ES-I3 (cell line): ENCODE results near the gene SOCS1.

Source experiments
- H3K36me3 ChIP-seq: 2 replicates; pipeline ENCODE4 v1.6.1; 2013; ENCODE audit warnings: mild to moderate bottlenecking, low read length, control low read depth, moderate library complexity; ENCODE audit not compliant: insufficient read depth
- H3K4me1 ChIP-seq: 2 replicates; pipeline ENCODE4 v1.6.1; 2013; ENCODE audit warnings: mild to moderate bottlenecking, control low read depth, low read length; ENCODE audit not compliant: insufficient read depth
- H3K9ac ChIP-seq: 2 replicates; pipeline ENCODE4 v1.6.1; 2013; ENCODE audit warnings: low read depth, mild to moderate bottlenecking, low read length, moderate library complexity
- H3K9me3 ChIP-seq: 2 replicates; pipeline ENCODE4 v1.6.1; 2013; ENCODE audit warnings: mild to moderate bottlenecking, low read length, moderate library complexity; ENCODE audit not compliant: control insufficient read depth, insufficient read depth

The SOCS1 gene

GRCh38 chr16:11276143-11276895 is 20.3 kb upstream of the SOCS1 start, which contains the start of gene PRM2:
Gene PRM2, minus strand, starts transcription at chr16:11276480. Its CDS starts 110 bp downstream, at chr16:11276370.
- H3K36me3 ChIP-seq = no peaks in the 10 kb centered on the region
- no peak within 1 kb of the TSS for H3K9ac ChIP-seq
- H3K4me1 ChIP-seq = peaks cover 8% of the 10 kb centered on the region; the same call in 1 of the 2 replicates
- no peaks in the 10 kb centered on the region for H3K9me3 ChIP-seq

GRCh38 chr16:11274964-11275363 is 19.0 kb upstream of the SOCS1 start:
- Histone ChIP-seq H3K9ac (no peak overlapping the region), H3K4me1 (peaks cover 8% of the 10 kb centered on the region; the same call in 1 of the 2 replicates), H3K36me3 (no peaks in the 10 kb centered on the region), H3K9me3 (no peaks in the 10 kb centered on the region)

- H3K36me3 ChIP-seq = no peaks in the 10 kb centered on the region
- H3K9me3 ChIP-seq = no peaks in the 10 kb centered on the region
- no peak overlapping the region for H3K9ac ChIP-seq
- peaks cover 8% of the 10 kb centered on the region; the same call in 1 of the 2 replicates for H3K4me1 ChIP-seq
These were observed 17.8 kb upstream of the SOCS1 start for GRCh38 chr16:11273721-11274324.

GRCh38 chr16:11272921-11273720 is 17.1 kb upstream of the SOCS1 start, which contains the start of gene PRM3:
Gene PRM3, minus strand, starts transcription at chr16:11273629. Its CDS starts 34 bp downstream, at chr16:11273595.
- H3K36me3 ChIP-seq = no peaks in the 10 kb centered on the region
- no peaks in the 10 kb centered on the region for H3K9me3 ChIP-seq
- no peak within 1 kb of the TSS for H3K9ac ChIP-seq
- peaks cover 8% of the 10 kb centered on the region; the same call in 1 of the 2 replicates for H3K4me1 ChIP-seq

GRCh38 chr16:11272484-11272883 is 16.5 kb upstream of the SOCS1 start:
- H3K9ac ChIP-seq = no peak overlapping the region
- H3K9me3 ChIP-seq = no peaks in the 10 kb centered on the region
- H3K4me1 ChIP-seq = peaks cover 8% of the 10 kb centered on the region; the same call in 1 of the 2 replicates
- H3K36me3 ChIP-seq = no peaks in the 10 kb centered on the region

- Histone ChIP-seq H3K9me3 (no peaks in the 10 kb centered on the region), H3K36me3 (no peaks in the 10 kb centered on the region), H3K4me1 (peaks cover 8% of the 10 kb centered on the region; the same call in 1 of the 2 replicates), H3K9ac (no peak overlapping the region)
These were observed 15.6 kb upstream of the SOCS1 start for GRCh38 chr16:11271610-11272009.

- H3K4me1 ChIP-seq = peaks cover 8% of the 10 kb centered on the region; the same call in 1 of the 2 replicates
- H3K9me3 ChIP-seq = no peaks in the 10 kb centered on the region
- no peak overlapping the region for H3K9ac ChIP-seq
- no peaks in the 10 kb centered on the region for H3K36me3 ChIP-seq
These were observed 14.7 kb upstream of the SOCS1 start for GRCh38 chr16:11270602-11271162.

- Histone ChIP-seq H3K4me1 (peaks cover 6% of the 10 kb centered on the region; the same call in 1 of the 2 replicates), H3K9me3 (no peaks in the 10 kb centered on the region), H3K9ac (no peak within 1 kb of the TSS), H3K36me3 (no peaks in the 10 kb centered on the region)
These were observed 12.9 kb upstream of the SOCS1 start, which contains the start of gene TNP2 for GRCh38 chr16:11268921-11269375. Gene TNP2, minus strand, starts transcription at chr16:11269325. Its CDS starts 63 bp downstream, at chr16:11269262.

GRCh38 chr16:11265124-11265523 is 9.1 kb upstream of the SOCS1 start:
- Histone ChIP-seq H3K9ac (no peak overlapping the region), H3K36me3 (no peaks in the 10 kb centered on the region), H3K4me1 (peaks cover 9% of the 10 kb centered on the region), H3K9me3 (no peaks in the 10 kb centered on the region)

- Histone ChIP-seq H3K9ac (no peak overlapping the region), H3K9me3 (no peaks in the 10 kb centered on the region), H3K4me1 (peaks cover 11% of the 10 kb centered on the region), H3K36me3 (no peaks in the 10 kb centered on the region)
These were observed 8.3 kb upstream of the SOCS1 start for GRCh38 chr16:11264155-11264832.

GRCh38 chr16:11263737-11264136 is 7.7 kb upstream of the SOCS1 start:
- Histone ChIP-seq H3K36me3 (no peaks in the 10 kb centered on the region), H3K4me1 (peaks cover 11% of the 10 kb centered on the region), H3K9me3 (no peaks in the 10 kb centered on the region), H3K9ac (no peak overlapping the region)

GRCh38 chr16:11262915-11263314 is 6.9 kb upstream of the SOCS1 start:
- Histone ChIP-seq H3K9me3 (no peaks in the 10 kb centered on the region), H3K36me3 (no peaks in the 10 kb centered on the region), H3K4me1 (peaks cover 11% of the 10 kb centered on the region), H3K9ac (no peak overlapping the region)

- Histone ChIP-seq H3K9me3 (no peaks in the 10 kb centered on the region), H3K4me1 (peaks cover 14% of the 10 kb centered on the region), H3K36me3 (no peaks in the 10 kb centered on the region), H3K9ac (no peak overlapping the region)
These were observed 4.6 kb upstream of the SOCS1 start for GRCh38 chr16:11260596-11260966.
